Measurements from ENCODE around the gene APBB2.

Gene APBB2

GRCh38 chr4:40886931-40887763, 327.2 kb downstream of the APBB2 start:
- H3K27me3 ChIP-seq (ENCODE audit: control insufficient read depth, low read length) = no peaks in the 10 kb centered on the region
- no peak overlapping the region for H3K4me2 ChIP-seq (ENCODE audit: low read length)
- H3K9me2 ChIP-seq (replicated peaks; ENCODE audit: control insufficient read depth, low read length) = no peaks in the 10 kb centered on the region
- H3K27ac ChIP-seq (ENCODE audit: low read depth, low read length) = no peak overlapping the region
- no peaks in the 10 kb centered on the region for H3F3A ChIP-seq (ENCODE audit: control insufficient read depth, insufficient read depth)
- H3K79me2 ChIP-seq (ENCODE audit: control insufficient read depth, low read length) = no peaks in the 10 kb centered on the region
- no peaks in the 10 kb centered on the region for H4K20me1 ChIP-seq (ENCODE audit: control insufficient read depth, insufficient read depth, low read depth, low read length)
- TF ChIP-seq EZH2phosphoT487 (IDR thresholded peaks at IDR 0.05; ENCODE audit: borderline replicate concordance, low read length) = no peak
- TF ChIP-seq, protein P1, sequence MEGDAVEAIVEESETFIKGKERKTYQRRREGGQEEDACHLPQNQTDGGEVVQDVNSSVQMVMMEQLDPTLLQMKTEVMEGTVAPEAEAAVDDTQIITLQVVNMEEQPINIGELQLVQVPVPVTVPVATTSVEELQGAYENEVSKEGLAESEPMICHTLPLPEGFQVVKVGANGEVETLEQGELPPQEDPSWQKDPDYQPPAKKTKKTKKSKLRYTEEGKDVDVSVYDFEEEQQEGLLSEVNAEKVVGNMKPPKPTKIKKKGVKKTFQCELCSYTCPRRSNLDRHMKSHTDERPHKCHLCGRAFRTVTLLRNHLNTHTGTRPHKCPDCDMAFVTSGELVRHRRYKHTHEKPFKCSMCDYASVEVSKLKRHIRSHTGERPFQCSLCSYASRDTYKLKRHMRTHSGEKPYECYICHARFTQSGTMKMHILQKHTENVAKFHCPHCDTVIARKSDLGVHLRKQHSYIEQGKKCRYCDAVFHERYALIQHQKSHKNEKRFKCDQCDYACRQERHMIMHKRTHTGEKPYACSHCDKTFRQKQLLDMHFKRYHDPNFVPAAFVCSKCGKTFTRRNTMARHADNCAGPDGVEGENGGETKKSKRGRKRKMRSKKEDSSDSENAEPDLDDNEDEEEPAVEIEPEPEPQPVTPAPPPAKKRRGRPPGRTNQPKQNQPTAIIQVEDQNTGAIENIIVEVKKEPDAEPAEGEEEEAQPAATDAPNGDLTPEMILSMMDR (IDR thresholded peaks at IDR 0.05; ENCODE audit: low read depth, low read length, poor library complexity, severe bottlenecking) = no peak
- no peak overlapping the region for H3K4me3 ChIP-seq (ENCODE audit: low read length)
- H3K36me3 ChIP-seq (ENCODE audit: control insufficient read depth, low read length) = no peaks in the 10 kb centered on the region; the same call in 1 of the 2 replicates
- no peaks in the 10 kb centered on the region for H3K4me1 ChIP-seq (ENCODE audit: control insufficient read depth, low read length)
- H3K9me3 ChIP-seq (ENCODE audit: control insufficient read depth, insufficient read depth, low read length) = no peaks in the 10 kb centered on the region

DNA sequence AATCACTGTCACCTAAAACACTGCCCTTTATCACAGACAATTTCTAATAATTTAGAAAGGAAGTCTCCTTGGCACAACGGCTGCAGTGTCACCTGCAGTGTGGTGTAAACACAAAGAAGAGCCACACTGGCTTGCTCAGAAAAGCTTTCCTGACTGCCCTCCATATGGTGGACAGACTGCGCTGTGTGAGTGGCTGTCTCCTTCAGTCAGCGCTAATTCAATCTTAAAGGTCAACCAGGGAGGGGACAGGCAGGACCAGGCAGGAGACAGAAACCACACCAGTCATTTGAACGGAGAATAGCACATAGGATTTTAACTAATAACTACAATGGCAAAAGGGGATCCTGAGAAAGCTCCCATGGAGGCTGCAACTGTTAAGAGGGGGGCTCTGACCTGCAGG, 332.5 kb downstream of the APBB2 start:
- H3K4me2 ChIP-seq (ENCODE audit: low read length) = no peak overlapping the region
- no peaks in the 10 kb centered on the region for H4K20me1 ChIP-seq (ENCODE audit: control insufficient read depth, insufficient read depth, low read depth, low read length)
- no peaks in the 10 kb centered on the region for H3K9me2 ChIP-seq (replicated peaks; ENCODE audit: control insufficient read depth, low read length)
- H3K4me1 ChIP-seq (ENCODE audit: control insufficient read depth, low read length) = no peaks in the 10 kb centered on the region
- no peaks in the 10 kb centered on the region for H3K79me2 ChIP-seq (ENCODE audit: control insufficient read depth, low read length)
- H3K4me3 ChIP-seq (ENCODE audit: low read length) = no peak overlapping the region
- no peaks in the 10 kb centered on the region for H3K27me3 ChIP-seq (ENCODE audit: control insufficient read depth, low read length)
- H3K36me3 ChIP-seq (ENCODE audit: control insufficient read depth, low read length) = peaks cover 6% of the 10 kb centered on the region
- no peak for TF ChIP-seq EZH2phosphoT487 (IDR thresholded peaks at IDR 0.05; ENCODE audit: borderline replicate concordance, low read length)
- TF ChIP-seq, protein P1 (IDR thresholded peaks at IDR 0.05; ENCODE audit: low read depth, low read length, poor library complexity, severe bottlenecking) = no peak
- no peak overlapping the region for H3K27ac ChIP-seq (ENCODE audit: low read depth, low read length)
- H3F3A ChIP-seq (ENCODE audit: control insufficient read depth, insufficient read depth) = no peaks in the 10 kb centered on the region
- H3K9me3 ChIP-seq (ENCODE audit: control insufficient read depth, insufficient read depth, low read length) = no peaks in the 10 kb centered on the region

DNA sequence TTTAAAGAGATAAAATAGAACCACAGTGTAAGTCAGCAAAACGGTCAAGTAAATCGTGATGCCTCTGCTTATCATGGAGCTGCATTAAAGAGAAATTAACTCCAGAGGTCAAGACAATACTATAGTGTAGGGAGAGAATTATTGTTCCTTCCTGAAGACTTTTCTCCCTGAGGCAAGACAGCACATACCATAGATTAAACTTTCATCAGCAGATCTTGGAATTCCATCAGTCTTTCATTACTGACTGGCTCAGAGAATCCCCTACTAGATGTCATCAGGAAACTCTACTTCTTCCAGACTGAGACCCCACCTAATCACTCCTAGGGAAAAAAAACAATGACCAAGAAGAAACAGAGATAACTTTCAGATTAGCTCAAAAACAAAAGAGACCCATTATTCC, 333.2 kb downstream of the APBB2 start:
- Histone ChIP-seq H3K79me2 (ENCODE audit: control insufficient read depth, low read length) (no peaks in the 10 kb centered on the region), H3K36me3 (ENCODE audit: control insufficient read depth, low read length) (peaks cover 6% of the 10 kb centered on the region), H4K20me1 (ENCODE audit: control insufficient read depth, insufficient read depth, low read depth, low read length) (no peaks in the 10 kb centered on the region), H3K9me2 (replicated peaks; ENCODE audit: control insufficient read depth, low read length) (no peaks in the 10 kb centered on the region), H3K27ac (ENCODE audit: low read depth, low read length) (no peak overlapping the region), H3K9me3 (ENCODE audit: control insufficient read depth, insufficient read depth, low read length) (no peaks in the 10 kb centered on the region), H3K4me2 (ENCODE audit: low read length) (no peak overlapping the region), H3K4me1 (ENCODE audit: control insufficient read depth, low read length) (no peaks in the 10 kb centered on the region), H3K4me3 (ENCODE audit: low read length) (no peak overlapping the region), H3F3A (ENCODE audit: control insufficient read depth, insufficient read depth) (no peaks in the 10 kb centered on the region), H3K27me3 (ENCODE audit: control insufficient read depth, low read length) (no peaks in the 10 kb centered on the region)
- no peak for TF ChIP-seq EZH2phosphoT487 (IDR thresholded peaks at IDR 0.05; ENCODE audit: borderline replicate concordance, low read length)
- TF ChIP-seq, protein P1 (IDR thresholded peaks at IDR 0.05; ENCODE audit: low read depth, low read length, poor library complexity, severe bottlenecking) = no peak

Measured in DOHH2 (cell line).